CD4-positive, alpha-beta T cell (primary cell): Measurements from ENCODE around the gene MASP1. TPM values are rescaled to one million over a fixed set of nuclear protein-coding genes. Genes with fewer than 3 reads are reported as not detected.

Source experiments
- ATAC-seq: fragments of 200-7000 bp; cut with Tn5 transposase; one replicate; pipeline ENCODE4 v1.10.0; 2022; ENCODE audit warnings: mild to moderate bottlenecking; ENCODE audit not compliant: poor library complexity
- CTCF ChIA-PET: fragments of 350-600 bp; sonication (Branson Sonifier 250); formaldehyde crosslinking; loops from one replicate; lab custom pipeline; 2021; ENCODE audit warnings: antibody characterized with exemption, inconsistent platforms; lab: Charles Lee
- POLR2A ChIA-PET: fragments of 350-600 bp; sonication (Branson Sonifier 250); formaldehyde crosslinking; loops from one replicate; lab custom pipeline; 2021; ENCODE audit warnings: antibody characterized with exemption, inconsistent platforms; lab: Charles Lee
- DNase-seq, 14 experiments: peaks; one replicate each; pipeline ENCODE4 v3.0.0-alpha.2; 2013 to 2020; ENCODE audit warnings: mixed read lengths in 2 of 14
- H3K27ac ChIP-seq, 2 donors: one replicate each; pipeline versions ENCODE4 v1.5.1 to v1.7.0; 2013; ENCODE audit warnings: low read length in 2 of 2, low read depth in 1 of 2, mild to moderate bottlenecking in 1 of 2
- H3K27me3 ChIP-seq, 2 experiments: 1 replicate in 1 of 2; 2 replicates in 1 of 2; pipeline versions ENCODE4 v1.6.1 to v1.7.0; 2013; ENCODE audit warnings: low read length in 2 of 2, control low read depth in 1 of 2, mild to moderate bottlenecking in 1 of 2, moderate library complexity in 1 of 2; ENCODE audit not compliant: insufficient read depth in 2 of 2, control insufficient read depth in 1 of 2
- H3K36me3 ChIP-seq: one replicate; pipeline ENCODE4 v1.6.1; 2013; ENCODE audit warnings: low read length, control low read depth; ENCODE audit not compliant: insufficient read depth
- H3K4me1 ChIP-seq: one replicate; pipeline ENCODE4 v1.6.1; 2013; ENCODE audit warnings: low read length, control low read depth; ENCODE audit not compliant: insufficient read depth
- H3K4me3 ChIP-seq: one replicate; pipeline ENCODE4 v1.5.1; 2013; ENCODE audit warnings: mild to moderate bottlenecking, low read length, moderate library complexity
- H3K9me3 ChIP-seq, 2 experiments: 1 replicate in 1 of 2; 2 replicates in 1 of 2; pipeline versions ENCODE4 v1.6.1 to v1.7.0; 2013; ENCODE audit warnings: low read length in 2 of 2, mild to moderate bottlenecking in 2 of 2, control low read depth in 1 of 2, moderate library complexity in 1 of 2; ENCODE audit not compliant: control insufficient read depth in 1 of 2, insufficient read depth in 1 of 2
- H3K27ac Mint-ChIP-seq: one replicate; pipeline ENCODE4 v1.8.0; 2020; ENCODE audit warnings: mixed read lengths
- H3K27me3 Mint-ChIP-seq: one replicate; pipeline ENCODE4 v1.8.0; 2021; ENCODE audit warnings: mixed read lengths
- H3K36me3 Mint-ChIP-seq: one replicate; pipeline ENCODE4 v1.8.0; 2021; ENCODE audit warnings: low read depth, mixed read lengths
- H3K4me1 Mint-ChIP-seq: one replicate; pipeline ENCODE4 v1.8.0; 2021; ENCODE audit warnings: low read depth, mixed read lengths
- H3K4me3 Mint-ChIP-seq: one replicate; pipeline ENCODE4 v1.8.0; 2020; ENCODE audit warnings: mild to moderate bottlenecking, mixed read lengths
- H3K9me3 Mint-ChIP-seq: one replicate; pipeline ENCODE4 v1.8.0; 2020; ENCODE audit warnings: mixed read lengths
- intact Hi-C, 2 experiments: fragments of 100-400 bp; cut with DNase I in 1 of 2; cut with micrococcal nuclease in 1 of 2; formaldehyde crosslinking; loops; one replicate each; pipeline versions ENCODE4 v1.15.1 to v1.9.0; 2023 to 2025; cut with DNase I, micrococcal nuclease
- total RNA-seq, 174 experiments: library from RNA in 2 of 174; stranded (reverse) in 2 of 174; gene quantifications; one replicate each; pipeline ENCODE4 v1.2.3 and lab custom pipeline; 2021 to 2026
- TF ChIP-seq, protein P1 (sequence below): fragments of 200-600 bp; IDR thresholded peaks from one replicate; pipeline ENCODE4 v1.8.0; 2022; ENCODE audit warnings: antibody characterized with exemption, mild to moderate bottlenecking

Gene MASP1
- total RNA-seq, 2 experiments from 2014 or later = not detected

DNA sequence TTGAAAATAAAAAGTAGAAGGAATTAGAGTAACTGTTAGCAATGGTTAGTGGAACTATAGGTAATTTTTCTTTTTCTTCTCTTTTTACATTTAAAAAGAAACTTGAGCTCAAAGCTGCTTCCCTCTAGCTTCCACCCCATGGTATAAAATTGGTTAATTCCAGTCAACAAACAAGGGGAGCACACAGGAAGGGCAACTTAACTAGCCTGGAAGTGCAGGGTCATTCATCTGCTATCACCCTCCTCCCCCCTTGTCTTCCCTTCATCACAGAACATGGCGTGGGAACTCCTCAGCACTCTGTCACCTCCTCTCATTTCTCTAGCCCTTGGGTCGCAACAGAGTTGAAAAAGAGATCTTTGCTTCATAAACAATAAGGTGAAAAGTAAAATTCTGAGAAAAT, 20.0 kb downstream of the MASP1 start:
- H3K27ac Mint-ChIP-seq = no peak overlapping the region
- Histone ChIP-seq H3K9me3 (peaks cover 0 to 3% of the 10 kb centered on the region in 2 experiments), H3K27me3 (peaks cover 0 to 3% of the 10 kb centered on the region in 2 experiments), H3K4me1 (no peaks in the 10 kb centered on the region), H3K27ac (no peak overlapping the region), H3K36me3 (no peaks in the 10 kb centered on the region), H3K4me3 (no peak overlapping the region)
- peaks cover 26% of the 10 kb centered on the region for H3K27me3 Mint-ChIP-seq
- intact Hi-C loops = no loop called here
- TF ChIP-seq, protein P1, sequence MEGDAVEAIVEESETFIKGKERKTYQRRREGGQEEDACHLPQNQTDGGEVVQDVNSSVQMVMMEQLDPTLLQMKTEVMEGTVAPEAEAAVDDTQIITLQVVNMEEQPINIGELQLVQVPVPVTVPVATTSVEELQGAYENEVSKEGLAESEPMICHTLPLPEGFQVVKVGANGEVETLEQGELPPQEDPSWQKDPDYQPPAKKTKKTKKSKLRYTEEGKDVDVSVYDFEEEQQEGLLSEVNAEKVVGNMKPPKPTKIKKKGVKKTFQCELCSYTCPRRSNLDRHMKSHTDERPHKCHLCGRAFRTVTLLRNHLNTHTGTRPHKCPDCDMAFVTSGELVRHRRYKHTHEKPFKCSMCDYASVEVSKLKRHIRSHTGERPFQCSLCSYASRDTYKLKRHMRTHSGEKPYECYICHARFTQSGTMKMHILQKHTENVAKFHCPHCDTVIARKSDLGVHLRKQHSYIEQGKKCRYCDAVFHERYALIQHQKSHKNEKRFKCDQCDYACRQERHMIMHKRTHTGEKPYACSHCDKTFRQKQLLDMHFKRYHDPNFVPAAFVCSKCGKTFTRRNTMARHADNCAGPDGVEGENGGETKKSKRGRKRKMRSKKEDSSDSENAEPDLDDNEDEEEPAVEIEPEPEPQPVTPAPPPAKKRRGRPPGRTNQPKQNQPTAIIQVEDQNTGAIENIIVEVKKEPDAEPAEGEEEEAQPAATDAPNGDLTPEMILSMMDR = no peak
- H3K4me3 Mint-ChIP-seq = no peak overlapping the region
- H3K4me1 Mint-ChIP-seq = no peaks in the 10 kb centered on the region
- ATAC-seq (no peak), DNase-seq (no peak)
- POLR2A ChIA-PET = no interaction called here
- H3K36me3 Mint-ChIP-seq = no peaks in the 10 kb centered on the region
- H3K9me3 Mint-ChIP-seq = peaks cover 3% of the 10 kb centered on the region
- CTCF ChIA-PET = no interaction called here

DNA sequence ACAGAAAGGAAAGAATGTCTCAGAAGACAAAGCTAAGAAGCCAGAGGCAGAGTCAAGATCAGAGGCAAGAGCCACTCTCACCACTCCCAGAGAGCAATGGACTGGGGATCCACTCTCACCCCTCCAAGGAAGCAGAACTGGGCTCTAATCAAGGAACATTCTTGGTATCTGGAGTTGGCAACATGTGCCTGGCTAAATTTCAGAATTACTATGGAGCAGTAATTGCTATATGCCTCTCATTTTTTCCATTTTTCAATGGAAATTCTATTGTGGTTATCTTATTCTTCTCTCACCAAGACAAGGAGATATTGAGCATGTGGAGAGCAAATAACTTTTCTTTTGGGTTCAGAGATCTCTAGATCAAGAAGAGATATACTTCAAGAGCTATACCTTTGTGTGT, 22.1 kb downstream of the MASP1 start:
- CTCF ChIA-PET = interaction anchor here (0.7 kb wide), 1 partner anchor 806 kb away, joined by 3 read pairs; no protein-coding TSS in a partner anchor
- H3K27me3 Mint-ChIP-seq = peaks cover 40% of the 10 kb centered on the region

DNA sequence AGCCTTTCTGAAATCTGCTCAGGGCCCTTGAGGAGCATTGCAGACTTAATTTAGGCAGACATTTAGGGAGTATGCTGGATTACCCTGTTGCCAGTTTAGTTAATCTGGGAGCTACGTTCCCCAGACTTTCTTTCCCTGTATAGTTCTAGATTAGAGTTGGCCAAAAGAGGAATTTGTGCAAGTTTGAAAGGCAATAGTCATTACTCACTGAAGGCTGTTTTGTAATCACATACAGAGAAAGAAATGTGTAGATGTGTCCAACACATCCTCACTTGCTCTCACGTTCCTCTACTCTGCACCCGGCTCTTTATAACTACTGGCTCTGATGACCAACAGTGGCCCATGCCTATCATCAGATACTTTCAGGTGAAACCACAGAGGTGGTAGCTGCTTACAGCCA, 24.2 kb downstream of the MASP1 start:
- ChIA-PET CTCF (no interaction called here), POLR2A (no interaction called here)
- Histone ChIP-seq H3K27me3 (peaks cover 0 to 9% of the 10 kb centered on the region in 2 experiments), H3K9me3 (peaks cover 0 to 3% of the 10 kb centered on the region in 2 experiments), H3K4me1 (no peaks in the 10 kb centered on the region), H3K27ac (no peak overlapping the region), H3K4me3 (no peak overlapping the region), H3K36me3 (no peaks in the 10 kb centered on the region)
- intact Hi-C loops = no loop called here
- Mint-ChIP-seq H3K27me3 (peaks cover 48% of the 10 kb centered on the region), H3K27ac (no peak overlapping the region), H3K9me3 (peaks cover 3% of the 10 kb centered on the region), H3K36me3 (no peaks in the 10 kb centered on the region), H3K4me1 (no peaks in the 10 kb centered on the region), H3K4me3 (no peak overlapping the region)
- TF ChIP-seq, protein P1 = no peak
- ATAC-seq = no peak
- no peak for DNase-seq

More for the DNA sequence above, 22.1 kb downstream of the MASP1 start:
- POLR2A ChIA-PET = no interaction called here
- Histone ChIP-seq H3K4me1 (no peaks in the 10 kb centered on the region), H3K9me3 (peaks cover 0 to 3% of the 10 kb centered on the region in 2 experiments), H3K36me3 (no peaks in the 10 kb centered on the region), H3K4me3 (no peak overlapping the region), H3K27me3 (peaks cover 0 to 6% of the 10 kb centered on the region in 2 experiments), H3K27ac (no peak overlapping the region)
- TF ChIP-seq, protein P1 = no peak
- H3K4me1 Mint-ChIP-seq = no peaks in the 10 kb centered on the region
- H3K36me3 Mint-ChIP-seq = no peaks in the 10 kb centered on the region
- no peak overlapping the region for H3K27ac Mint-ChIP-seq
- no peak overlapping the region for H3K4me3 Mint-ChIP-seq
- DNase-seq = no peak
- ATAC-seq = no peak
- H3K9me3 Mint-ChIP-seq = peaks cover 3% of the 10 kb centered on the region
- intact Hi-C loops = no loop called here
